GM18870 (cell line): ENCODE measurements around the gene PRRC1.

Source experiments
- ATAC-seq: cut with Tn5 transposase; IDR thresholded peaks from one replicate; pipeline ENCODE4 v1.9.1; 2021; ENCODE audit warnings: moderate library complexity; ENCODE audit not compliant: unreplicated experiment

Gene PRRC1

GRCh38 chr5:127517480-127518318 lies at the start of gene PRRC1:
PRRC1 (plus strand) TSS chr5:127517640; CDS start chr5:127523480, 5,840 bp downstream.
- ATAC-seq, result peak; percentile 88

- no peak for ATAC-seq
Observed at GRCh38 chr5:127471211-127471610, 46.2 kb upstream of the PRRC1 start.

- no peak for ATAC-seq
Observed at GRCh38 chr5:127472700-127473099, 44.7 kb upstream of the PRRC1 start.

GRCh38 chr5:127486471-127486870 lies 31.0 kb upstream of the PRRC1 start:
- no peak for ATAC-seq

- peak; percentile 85 for ATAC-seq
Observed at GRCh38 chr5:127492854-127493738, 24.3 kb upstream of the PRRC1 start.

- ATAC-seq, result no peak
Observed at GRCh38 chr5:127498548-127498947, 18.9 kb upstream of the PRRC1 start.

GRCh38 chr5:127505905-127506304 lies 11.5 kb upstream of the PRRC1 start:
- ATAC-seq, result no peak

GRCh38 chr5:127506616-127507015 lies 10.8 kb upstream of the PRRC1 start:
- ATAC-seq, result no peak

GRCh38 chr5:127508644-127509373 lies 8.6 kb upstream of the PRRC1 start:
- ATAC-seq, result no peak

GRCh38 chr5:127513408-127513970 lies 4.0 kb upstream of the PRRC1 start:
- ATAC-seq, result no peak

GRCh38 chr5:127514816-127515215 lies 2.6 kb upstream of the PRRC1 start:
- no peak for ATAC-seq

GRCh38 chr5:127515693-127516440 lies 1.6 kb upstream of the PRRC1 start:
- ATAC-seq, result no peak

GRCh38 chr5:127517110-127517479 lies 345 bp upstream of the PRRC1 start:
- peak; percentile 32 for ATAC-seq

GRCh38 chr5:127518319-127518621 lies 830 bp downstream of the PRRC1 start:
- peak; percentile 39 for ATAC-seq

- no peak for ATAC-seq
Observed at GRCh38 chr5:127519527-127519926, 2.1 kb downstream of the PRRC1 start.

- no peak for ATAC-seq
Observed at GRCh38 chr5:127521138-127521770, 3.8 kb downstream of the PRRC1 start.

- ATAC-seq, result no peak
Observed at GRCh38 chr5:127525181-127525580, 7.7 kb downstream of the PRRC1 start.

GRCh38 chr5:127529904-127530682 lies 12.7 kb downstream of the PRRC1 start:
- ATAC-seq, result no peak

- ATAC-seq, result no peak
Observed at GRCh38 chr5:127536687-127537086, 19.2 kb downstream of the PRRC1 start.
